A549 (cell line): ENCODE measurements around the gene RASL11B. TPM values are rescaled to one million over a fixed set of nuclear protein-coding genes. Genes with fewer than 3 reads are reported as not detected.

ENCODE experiments used
- ATAC-seq, 2 experiments: fragments of 200-7000 bp in 1 of 2; fragments of >200 bp in 1 of 2; cut with Nextera tagmentation in 1 of 2; cut with Tn5 transposase in 1 of 2; 3 replicates each; pipeline versions ENCODE4 v1.8.0 to v1.9.1; 2018 to 2020; ENCODE audit warnings: mild to moderate bottlenecking in 1 of 2, moderate library complexity in 1 of 2
- CTCF ChIA-PET: fragments of 300-600 bp; sonication (Branson Sonifier 250); formaldehyde crosslinking; extraction: SDS; loops from one replicate; lab custom pipeline; 2021; ENCODE audit warnings: antibody characterized with exemption, inconsistent platforms; lab: Yijun Ruan, JAX
- POLR2A ChIA-PET: fragments of 350-600 bp; formaldehyde crosslinking; extraction: SDS; loops from one replicate; lab custom pipeline; 2021; ENCODE audit warnings: antibody characterized with exemption, inconsistent platforms; lab: Yijun Ruan, JAX
- DNase-seq, 2 experiments: peaks; one replicate each; pipeline versions ENCODE4 v3.0.0 to v3.0.0-alpha.2; 2011 to 2016; ENCODE audit warnings: low read depth in 1 of 2, low spot score in 1 of 2
- FAIRE-seq: peaks from 2 replicates; lab custom pipeline; 2011; peaks lifted over from hg19 to GRCh38; lab: Jason Lieb, UNC
- H3K27ac ChIP-seq, 2 experiments: fragments of >200 bp; sonication (Bioruptor Twin); formaldehyde crosslinking; 3 replicates each; pipeline ENCODE4 v1.5.1; 2016 to 2017
- H3K4me1 ChIP-seq: fragments of >200 bp; sonication (Bioruptor Twin); formaldehyde crosslinking; 3 replicates; pipeline ENCODE4 v1.6.1; 2016
- H3K4me2 ChIP-seq: fragments of >200 bp; sonication (Bioruptor Twin); formaldehyde crosslinking; 3 replicates; pipeline ENCODE4 v1.6.1; 2016
- H3K4me3 ChIP-seq: fragments of >200 bp; sonication (Bioruptor Twin); formaldehyde crosslinking; 3 replicates; pipeline ENCODE4 v1.5.1; 2016
- H3K9me3 ChIP-seq: fragments of >200 bp; sonication (Bioruptor Twin); formaldehyde crosslinking; 3 replicates; pipeline ENCODE4 v1.6.1; 2016
- BHLHE40 ChIP-seq: IDR thresholded peaks from 2 replicates; pipeline ENCODE4 v1.6.1; 2012; ENCODE audit warnings: low read depth, low read length, inconsistent platforms
- CBX2 ChIP-seq: fragments of 200-600 bp; sonication (generic); IDR thresholded peaks from 2 replicates; pipeline ENCODE4 v1.6.1; 2016; ENCODE audit warnings: low read depth, mild to moderate bottlenecking, borderline replicate concordance
- CBX8 ChIP-seq: fragments of 200-600 bp; sonication (generic); IDR thresholded peaks from 2 replicates; pipeline ENCODE4 v1.6.1; 2016
- CHD2 ChIP-seq: fragments of 150-350 bp; IDR thresholded peaks from 2 replicates; pipeline ENCODE4 v1.6.1; 2014; ENCODE audit warnings: low read length; ENCODE audit not compliant: partially characterized antibody
- EP300 ChIP-seq, 2 experiments: fragments of >200 bp; sonication (Bioruptor Twin); formaldehyde crosslinking; IDR thresholded peaks; 2 replicates in 1 of 2; 3 replicates in 1 of 2; pipeline ENCODE4 v1.6.1; 2016 to 2017
- ESRRA ChIP-seq: fragments of 150-350 bp; IDR thresholded peaks from 2 replicates; pipeline ENCODE4 v1.6.1; 2014; ENCODE audit warnings: mild to moderate bottlenecking, low read length, borderline replicate concordance
- GATA3 ChIP-seq: IDR thresholded peaks from 2 replicates; pipeline ENCODE4 v1.6.1; 2012; ENCODE audit warnings: borderline replicate concordance
- HOXB5 ChIP-seq: fragments of 250-450 bp; sonication (Bioruptor Pico); IDR thresholded peaks from 2 replicates; pipeline ENCODE4 v1.5.0; 2020; ENCODE audit warnings: mild to moderate bottlenecking, moderate library complexity
- JUN ChIP-seq, 2 experiments: fragments of >200 bp; sonication (Bioruptor Twin); formaldehyde crosslinking; IDR thresholded peaks; 2 replicates in 1 of 2; 3 replicates in 1 of 2; pipeline ENCODE4 v1.6.1; 2016 to 2017
- JUNB ChIP-seq: fragments of >200 bp; sonication (Bioruptor Twin); formaldehyde crosslinking; IDR thresholded peaks from 2 replicates; pipeline ENCODE4 v1.6.1; 2016
- KDM1A ChIP-seq: fragments of 200-600 bp; sonication (generic); IDR thresholded peaks from 2 replicates; pipeline ENCODE4 v1.6.1; 2016; ENCODE audit warnings: low read depth, mild to moderate bottlenecking
- MAFK ChIP-seq: fragments of 450-650 bp; IDR thresholded peaks from 2 replicates; pipeline ENCODE4 v1.6.1; 2014; ENCODE audit not compliant: partially characterized antibody
- MYC ChIP-seq: IDR thresholded peaks from 2 replicates; pipeline ENCODE4 v1.6.1; 2012; ENCODE audit warnings: mild to moderate bottlenecking, inconsistent platforms, low read length, improper control_type of control experiment, borderline replicate concordance
- NFE2L2 ChIP-seq: fragments of 150-350 bp; conservative IDR thresholded peaks from 2 replicates; pipeline ENCODE4 v1.6.1; 2014; ENCODE audit warnings: low read length
- NR3C1 ChIP-seq: fragments of >200 bp; sonication (Bioruptor Twin); formaldehyde crosslinking; IDR thresholded peaks from 3 replicates; pipeline ENCODE4 v1.6.1; 2017
- PHF8 ChIP-seq: fragments of 200-600 bp; sonication (generic); IDR thresholded peaks from 2 replicates; pipeline ENCODE4 v1.6.1; 2016; ENCODE audit warnings: low read depth, mild to moderate bottlenecking, antibody characterized with exemption, moderate library complexity, borderline replicate concordance
- RNF2 ChIP-seq: fragments of 200-600 bp; sonication (generic); IDR thresholded peaks from 2 replicates; pipeline ENCODE4 v1.6.1; 2016; ENCODE audit warnings: low read depth, mild to moderate bottlenecking, antibody characterized with exemption, moderate library complexity, borderline replicate concordance
- TFCP2L1 ChIP-seq: fragments of 250-450 bp; sonication (Bioruptor Pico); IDR thresholded peaks from 2 replicates; pipeline ENCODE4 v1.5.0; 2021; ENCODE audit warnings: mild to moderate bottlenecking
- TP53 ChIP-seq: fragments of 250-450 bp; sonication (Bioruptor Pico); IDR thresholded peaks from 2 replicates; pipeline ENCODE4 v1.5.0; 2021; ENCODE audit warnings: mild to moderate bottlenecking, moderate library complexity
- ZNF302 ChIP-seq: fragments of 250-450 bp; sonication (Bioruptor Pico); IDR thresholded peaks from 2 replicates; pipeline ENCODE4 v1.9.0; 2021; ENCODE audit warnings: inconsistent platforms, mild to moderate bottlenecking, moderate library complexity
- ZSCAN20 ChIP-seq: fragments of 250-450 bp; sonication (Bioruptor Pico); IDR thresholded peaks from 2 replicates; pipeline ENCODE4 v1.8.0; 2022; ENCODE audit warnings: mild to moderate bottlenecking, moderate library complexity
- WGBS: methylation state at CpG from one replicate; pipeline ENCODE4 v1.1.6; 2017; ENCODE audit errors: missing lambda C conversion rate; 5-methylcytosine and 5-hydroxymethylcytosine counted together
- polyA plus RNA-seq, 4 experiments: library from polyadenylated mRNA; depleted of rRNA in 3 of 4; stranded (reverse); fragments of >200 nt; fragmentation: RNase III in 1 of 4; extraction: RNeasy Plus Mini Kit Qiagen cat#74134 plus additional on column Dnase treatment in 1 of 4; gene quantifications; 2 replicates in 3 of 4; 3 replicates in 1 of 4; pipeline ENCODE4 v1.2.3, GENCODE V29; 2011 to 2017
- TF ChIP-seq, protein P1 (sequence below): fragments of >200 bp; sonication (Bioruptor Twin); formaldehyde crosslinking; IDR thresholded peaks from 3 replicates; pipeline ENCODE4 v1.5.1; 2016
- TF ChIP-seq, protein P2 (sequence below): fragments of >200 bp; sonication (Bioruptor Twin); formaldehyde crosslinking; IDR thresholded peaks from 2 replicates; pipeline ENCODE4 v1.6.1; 2016
- TF ChIP-seq, protein P3 (sequence below): fragments of 450-650 bp; IDR thresholded peaks from 2 replicates; pipeline ENCODE4 v1.6.1; 2014; ENCODE audit warnings: antibody characterized with exemption
- TF ChIP-seq, protein P4 (sequence below): IDR thresholded peaks from 2 replicates; pipeline ENCODE4 v1.6.1; 2012; ENCODE audit warnings: low read depth, borderline replicate concordance
- TF ChIP-seq, protein P5 (sequence below): fragments of 150-350 bp; IDR thresholded peaks from 2 replicates; pipeline ENCODE4 v1.6.1; 2014; ENCODE audit warnings: low read depth, mild to moderate bottlenecking, low read length
- TF ChIP-seq, protein P6 (sequence below): fragments of >200 bp; sonication (Bioruptor Twin); formaldehyde crosslinking; IDR thresholded peaks from 3 replicates; pipeline ENCODE4 v1.6.1; 2016
- TF ChIP-seq, protein P7 (sequence below): IDR thresholded peaks from 2 replicates; pipeline ENCODE4 v1.6.1; 2012
- TF ChIP-seq, protein P8 (sequence below): fragments of 200-600 bp; sonication (generic); IDR thresholded peaks from 2 replicates; pipeline ENCODE4 v1.6.1; 2016; ENCODE audit warnings: antibody characterized with exemption, mild to moderate bottlenecking, moderate library complexity

The RASL11B gene
- polyA plus RNA-seq, 2 of the 4 experiments (the other 2 are of a cell fraction): 0.04 to 0.05 TPM

DNA sequence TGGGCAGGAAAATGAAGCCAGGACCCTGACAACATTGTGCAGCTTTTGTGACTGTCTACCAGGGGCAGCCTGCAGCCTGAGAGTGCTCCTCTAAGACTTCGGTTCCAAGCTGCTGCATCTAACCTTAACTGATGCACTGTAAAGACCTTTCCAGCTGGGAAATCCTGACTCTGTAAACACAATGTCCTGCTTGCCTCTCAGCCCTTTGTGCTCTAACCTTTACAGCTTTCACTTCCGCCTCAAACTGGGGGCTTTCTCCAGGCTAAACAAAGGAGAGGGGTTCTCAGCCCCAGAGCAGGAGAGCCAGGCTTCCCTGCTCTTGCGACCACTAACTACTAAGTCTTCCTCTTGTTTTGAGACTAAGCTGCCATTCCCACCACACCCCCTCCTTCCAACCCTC lies 19.3 kb upstream of the RASL11B start (continued):
- no peak for TF ChIP-seq RNF2
- TF ChIP-seq KDM1A: no peak
- no peak for TF ChIP-seq CBX2
- TF ChIP-seq GATA3: no peak
- TF ChIP-seq NFE2L2: no peak
- no peak for TF ChIP-seq CHD2
- TF ChIP-seq TFCP2L1: no peak
- TF ChIP-seq JUNB: no peak
- no peak for TF ChIP-seq ZNF302 (CRISPR knock-in tag)
- TF ChIP-seq, protein P1, sequence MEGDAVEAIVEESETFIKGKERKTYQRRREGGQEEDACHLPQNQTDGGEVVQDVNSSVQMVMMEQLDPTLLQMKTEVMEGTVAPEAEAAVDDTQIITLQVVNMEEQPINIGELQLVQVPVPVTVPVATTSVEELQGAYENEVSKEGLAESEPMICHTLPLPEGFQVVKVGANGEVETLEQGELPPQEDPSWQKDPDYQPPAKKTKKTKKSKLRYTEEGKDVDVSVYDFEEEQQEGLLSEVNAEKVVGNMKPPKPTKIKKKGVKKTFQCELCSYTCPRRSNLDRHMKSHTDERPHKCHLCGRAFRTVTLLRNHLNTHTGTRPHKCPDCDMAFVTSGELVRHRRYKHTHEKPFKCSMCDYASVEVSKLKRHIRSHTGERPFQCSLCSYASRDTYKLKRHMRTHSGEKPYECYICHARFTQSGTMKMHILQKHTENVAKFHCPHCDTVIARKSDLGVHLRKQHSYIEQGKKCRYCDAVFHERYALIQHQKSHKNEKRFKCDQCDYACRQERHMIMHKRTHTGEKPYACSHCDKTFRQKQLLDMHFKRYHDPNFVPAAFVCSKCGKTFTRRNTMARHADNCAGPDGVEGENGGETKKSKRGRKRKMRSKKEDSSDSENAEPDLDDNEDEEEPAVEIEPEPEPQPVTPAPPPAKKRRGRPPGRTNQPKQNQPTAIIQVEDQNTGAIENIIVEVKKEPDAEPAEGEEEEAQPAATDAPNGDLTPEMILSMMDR: no peak
- TF ChIP-seq PHF8: no peak
- no peak for TF ChIP-seq ESRRA

DNA sequence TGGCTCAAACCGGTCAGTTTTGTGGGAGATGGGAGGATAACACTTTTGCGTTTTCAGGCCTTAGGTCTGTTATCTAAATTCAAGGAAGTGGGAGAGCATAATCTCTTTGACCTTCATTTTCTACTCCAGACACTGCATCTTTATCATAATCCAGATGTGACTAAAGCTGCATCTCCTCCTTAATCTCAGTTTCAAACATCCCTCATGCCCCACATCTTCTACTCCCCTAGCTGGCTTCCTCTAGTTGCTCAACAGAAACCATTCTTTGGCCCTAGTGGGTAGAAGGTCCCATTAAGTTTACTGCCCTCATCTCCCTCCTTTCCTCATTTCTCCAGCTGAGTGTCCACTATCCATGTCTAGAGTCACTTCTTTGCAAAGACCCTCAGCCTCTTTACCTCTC lies 18.8 kb upstream of the RASL11B start:
- no peak for FAIRE-seq
- TF ChIP-seq CBX2 (no peak), EP300 (IDR thresholded peaks at IDR 0.05) (no peak), TFCP2L1 (no peak), JUN (IDR thresholded peaks at IDR 0.05) (no peak), CBX8 (no peak), HOXB5 (CRISPR knock-in tag) (no peak), NR3C1 (no peak), BHLHE40 (no peak), MAFK (no peak), ZSCAN20 (no peak), PHF8 (no peak), TP53 (no peak), MYC (no peak)
- TF ChIP-seq, protein P2, sequence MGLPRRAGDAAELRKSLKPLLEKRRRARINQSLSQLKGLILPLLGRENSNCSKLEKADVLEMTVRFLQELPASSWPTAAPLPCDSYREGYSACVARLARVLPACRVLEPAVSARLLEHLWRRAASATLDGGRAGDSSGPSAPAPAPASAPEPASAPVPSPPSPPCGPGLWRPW: no peak
- TF ChIP-seq, protein P3, sequence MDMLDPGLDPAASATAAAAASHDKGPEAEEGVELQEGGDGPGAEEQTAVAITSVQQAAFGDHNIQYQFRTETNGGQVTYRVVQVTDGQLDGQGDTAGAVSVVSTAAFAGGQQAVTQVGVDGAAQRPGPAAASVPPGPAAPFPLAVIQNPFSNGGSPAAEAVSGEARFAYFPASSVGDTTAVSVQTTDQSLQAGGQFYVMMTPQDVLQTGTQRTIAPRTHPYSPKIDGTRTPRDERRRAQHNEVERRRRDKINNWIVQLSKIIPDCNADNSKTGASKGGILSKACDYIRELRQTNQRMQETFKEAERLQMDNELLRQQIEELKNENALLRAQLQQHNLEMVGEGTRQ: no peak
- TF ChIP-seq, protein P4, sequence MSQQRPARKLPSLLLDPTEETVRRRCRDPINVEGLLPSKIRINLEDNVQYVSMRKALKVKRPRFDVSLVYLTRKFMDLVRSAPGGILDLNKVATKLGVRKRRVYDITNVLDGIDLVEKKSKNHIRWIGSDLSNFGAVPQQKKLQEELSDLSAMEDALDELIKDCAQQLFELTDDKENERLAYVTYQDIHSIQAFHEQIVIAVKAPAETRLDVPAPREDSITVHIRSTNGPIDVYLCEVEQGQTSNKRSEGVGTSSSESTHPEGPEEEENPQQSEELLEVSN: no peak
- TF ChIP-seq, protein P5, sequence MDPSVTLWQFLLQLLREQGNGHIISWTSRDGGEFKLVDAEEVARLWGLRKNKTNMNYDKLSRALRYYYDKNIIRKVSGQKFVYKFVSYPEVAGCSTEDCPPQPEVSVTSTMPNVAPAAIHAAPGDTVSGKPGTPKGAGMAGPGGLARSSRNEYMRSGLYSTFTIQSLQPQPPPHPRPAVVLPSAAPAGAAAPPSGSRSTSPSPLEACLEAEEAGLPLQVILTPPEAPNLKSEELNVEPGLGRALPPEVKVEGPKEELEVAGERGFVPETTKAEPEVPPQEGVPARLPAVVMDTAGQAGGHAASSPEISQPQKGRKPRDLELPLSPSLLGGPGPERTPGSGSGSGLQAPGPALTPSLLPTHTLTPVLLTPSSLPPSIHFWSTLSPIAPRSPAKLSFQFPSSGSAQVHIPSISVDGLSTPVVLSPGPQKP: no peak
- TF ChIP-seq, protein P6, sequence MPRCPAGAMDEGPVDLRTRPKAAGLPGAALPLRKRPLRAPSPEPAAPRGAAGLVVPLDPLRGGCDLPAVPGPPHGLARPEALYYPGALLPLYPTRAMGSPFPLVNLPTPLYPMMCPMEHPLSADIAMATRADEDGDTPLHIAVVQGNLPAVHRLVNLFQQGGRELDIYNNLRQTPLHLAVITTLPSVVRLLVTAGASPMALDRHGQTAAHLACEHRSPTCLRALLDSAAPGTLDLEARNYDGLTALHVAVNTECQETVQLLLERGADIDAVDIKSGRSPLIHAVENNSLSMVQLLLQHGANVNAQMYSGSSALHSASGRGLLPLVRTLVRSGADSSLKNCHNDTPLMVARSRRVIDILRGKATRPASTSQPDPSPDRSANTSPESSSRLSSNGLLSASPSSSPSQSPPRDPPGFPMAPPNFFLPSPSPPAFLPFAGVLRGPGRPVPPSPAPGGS: no peak
- TF ChIP-seq, protein P7, sequence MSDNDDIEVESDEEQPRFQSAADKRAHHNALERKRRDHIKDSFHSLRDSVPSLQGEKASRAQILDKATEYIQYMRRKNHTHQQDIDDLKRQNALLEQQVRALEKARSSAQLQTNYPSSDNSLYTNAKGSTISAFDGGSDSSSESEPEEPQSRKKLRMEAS: no peak
- TF ChIP-seq, protein P8, sequence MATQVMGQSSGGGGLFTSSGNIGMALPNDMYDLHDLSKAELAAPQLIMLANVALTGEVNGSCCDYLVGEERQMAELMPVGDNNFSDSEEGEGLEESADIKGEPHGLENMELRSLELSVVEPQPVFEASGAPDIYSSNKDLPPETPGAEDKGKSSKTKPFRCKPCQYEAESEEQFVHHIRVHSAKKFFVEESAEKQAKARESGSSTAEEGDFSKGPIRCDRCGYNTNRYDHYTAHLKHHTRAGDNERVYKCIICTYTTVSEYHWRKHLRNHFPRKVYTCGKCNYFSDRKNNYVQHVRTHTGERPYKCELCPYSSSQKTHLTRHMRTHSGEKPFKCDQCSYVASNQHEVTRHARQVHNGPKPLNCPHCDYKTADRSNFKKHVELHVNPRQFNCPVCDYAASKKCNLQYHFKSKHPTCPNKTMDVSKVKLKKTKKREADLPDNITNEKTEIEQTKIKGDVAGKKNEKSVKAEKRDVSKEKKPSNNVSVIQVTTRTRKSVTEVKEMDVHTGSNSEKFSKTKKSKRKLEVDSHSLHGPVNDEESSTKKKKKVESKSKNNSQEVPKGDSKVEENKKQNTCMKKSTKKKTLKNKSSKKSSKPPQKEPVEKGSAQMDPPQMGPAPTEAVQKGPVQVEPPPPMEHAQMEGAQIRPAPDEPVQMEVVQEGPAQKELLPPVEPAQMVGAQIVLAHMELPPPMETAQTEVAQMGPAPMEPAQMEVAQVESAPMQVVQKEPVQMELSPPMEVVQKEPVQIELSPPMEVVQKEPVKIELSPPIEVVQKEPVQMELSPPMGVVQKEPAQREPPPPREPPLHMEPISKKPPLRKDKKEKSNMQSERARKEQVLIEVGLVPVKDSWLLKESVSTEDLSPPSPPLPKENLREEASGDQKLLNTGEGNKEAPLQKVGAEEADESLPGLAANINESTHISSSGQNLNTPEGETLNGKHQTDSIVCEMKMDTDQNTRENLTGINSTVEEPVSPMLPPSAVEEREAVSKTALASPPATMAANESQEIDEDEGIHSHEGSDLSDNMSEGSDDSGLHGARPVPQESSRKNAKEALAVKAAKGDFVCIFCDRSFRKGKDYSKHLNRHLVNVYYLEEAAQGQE: no peak
- POLR2A ChIA-PET: no interaction called here

More for the DNA sequence above, 18.8 kb upstream of the RASL11B start:
- CTCF ChIA-PET: no interaction called here
- DNase-seq: no peak
- Histone ChIP-seq H3K9me3 (no peaks in the 10 kb centered on the region), H3K4me2 (no peak overlapping the region), H3K4me1 (no peaks in the 10 kb centered on the region), H3K4me3 (no peak overlapping the region), H3K27ac (no peak overlapping the region)
- WGBS: 56% methylated on average over 2 of the region's 2 CpGs
- no peak for ATAC-seq
